Superior temporal gyrus (tissue), 1 donor: ENCODE measurements around the gene CHD2.
"Not testable (repeated sequence)": the region's sequence is repeated elsewhere in the genome, so short reads cannot be mapped to it uniquely, and the experiment has no call there.

Source experiments
- DNase-seq: peaks from one replicate; pipeline ENCODE4 v3.0.0-alpha.2; 2016; ENCODE audit errors: extremely low spot score

The CHD2 gene

GRCh38 chr15:92899948-92900730, at the start of gene CHD2:
CHD2 (plus strand) TSS chr15:92900324; CDS start chr15:92901238, 914 bp downstream.
- DNase-seq: peak; percentile 86

GRCh38 chr15:92853222-92853621, 46.9 kb upstream of the CHD2 start:
- DNase-seq: no peak

GRCh38 chr15:92861742-92862141, 38.4 kb upstream of the CHD2 start:
- no peak for DNase-seq

- no peak for DNase-seq
These were observed 35.9 kb upstream of the CHD2 start for GRCh38 chr15:92864127-92864814.

DNA sequence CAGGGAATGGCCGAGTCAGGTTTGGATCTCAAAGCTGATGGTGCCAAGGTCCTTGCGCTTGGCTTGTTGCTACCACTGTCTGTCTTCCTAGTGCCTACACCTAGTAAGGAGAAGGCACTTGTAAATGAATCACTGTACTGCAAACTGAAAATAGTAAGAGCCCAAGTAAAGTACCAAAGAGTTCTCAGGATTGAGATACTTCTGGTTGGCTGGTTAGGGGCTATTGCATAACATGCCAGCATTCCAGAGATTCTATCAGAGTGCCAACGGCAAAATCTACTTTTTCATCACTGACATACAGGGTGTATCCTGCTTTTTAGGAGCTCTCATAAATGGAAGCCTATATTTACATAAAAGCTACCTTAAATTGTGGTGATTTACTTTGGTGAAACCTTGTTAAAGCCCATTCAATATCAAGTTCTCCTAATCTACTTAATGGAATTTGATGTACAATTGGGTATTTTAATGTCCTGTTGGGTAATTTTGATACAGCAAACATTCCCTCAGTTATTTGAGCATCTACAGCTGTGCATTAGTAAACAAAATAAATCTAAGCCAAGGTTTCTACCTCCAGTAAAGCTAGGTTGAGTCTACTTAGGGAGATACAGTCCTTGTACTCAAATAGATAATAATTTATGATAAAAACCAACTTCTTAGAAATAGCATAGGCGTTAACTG, 30.7 kb upstream of the CHD2 start:
- DNase-seq: no peak

- DNase-seq: no peak
These were observed 30.0 kb upstream of the CHD2 start for GRCh38 chr15:92870010-92870591.

- not testable (repeated sequence) for DNase-seq
These were observed 27.2 kb upstream of the CHD2 start for GRCh38 chr15:92872967-92873366.

DNA sequence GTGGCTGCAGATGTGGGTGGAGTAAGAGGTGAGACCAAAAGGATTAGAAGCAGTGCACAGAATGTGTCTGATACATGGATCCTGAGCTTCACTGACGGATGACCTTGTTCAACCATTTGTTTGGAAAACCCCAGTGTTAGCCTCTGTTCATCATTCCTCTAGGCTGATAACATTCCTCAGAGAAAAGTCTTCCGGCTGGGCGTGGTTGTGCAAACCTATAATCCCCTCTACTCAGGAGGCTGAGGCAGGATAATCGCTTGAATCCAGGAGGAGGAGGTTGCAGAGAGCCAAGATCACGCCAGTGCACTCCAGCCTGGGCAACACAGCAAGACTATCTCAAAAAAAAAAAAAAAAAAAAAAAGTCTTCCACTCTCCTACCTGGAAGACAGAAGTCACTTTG, 23.1 kb upstream of the CHD2 start:
- no peak for DNase-seq

GRCh38 chr15:92877416-92877815, 22.7 kb upstream of the CHD2 start:
- peak; percentile 42 for DNase-seq

DNA sequence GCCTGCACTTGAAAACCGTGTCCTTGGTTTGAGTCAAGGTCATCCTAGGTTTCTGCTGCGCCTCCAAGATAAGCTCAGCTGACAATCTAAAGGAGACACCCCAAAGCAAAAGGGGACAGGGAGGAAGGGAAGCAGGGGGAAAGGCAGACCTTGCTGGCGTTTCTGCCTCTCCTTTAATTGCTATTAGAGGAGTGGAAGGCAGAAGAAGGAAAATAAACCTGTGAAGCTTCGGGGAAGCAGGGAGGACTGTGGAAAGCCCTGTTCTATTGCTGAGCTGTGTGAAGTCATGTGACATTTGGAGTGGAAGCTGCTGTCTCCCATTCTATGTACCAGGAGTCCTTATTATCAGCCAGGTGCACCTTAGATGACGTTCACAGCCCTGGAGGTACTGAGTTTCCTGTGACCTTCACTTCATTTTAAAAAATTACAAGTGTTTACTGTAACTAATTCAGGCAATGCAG, 21.5 kb upstream of the CHD2 start:
- peak; percentile 15 for DNase-seq

GRCh38 chr15:92879949-92880725, 20.0 kb upstream of the CHD2 start:
- peak; percentile 20 for DNase-seq

GRCh38 chr15:92880796-92881195, 19.3 kb upstream of the CHD2 start:
- DNase-seq: no peak

DNA sequence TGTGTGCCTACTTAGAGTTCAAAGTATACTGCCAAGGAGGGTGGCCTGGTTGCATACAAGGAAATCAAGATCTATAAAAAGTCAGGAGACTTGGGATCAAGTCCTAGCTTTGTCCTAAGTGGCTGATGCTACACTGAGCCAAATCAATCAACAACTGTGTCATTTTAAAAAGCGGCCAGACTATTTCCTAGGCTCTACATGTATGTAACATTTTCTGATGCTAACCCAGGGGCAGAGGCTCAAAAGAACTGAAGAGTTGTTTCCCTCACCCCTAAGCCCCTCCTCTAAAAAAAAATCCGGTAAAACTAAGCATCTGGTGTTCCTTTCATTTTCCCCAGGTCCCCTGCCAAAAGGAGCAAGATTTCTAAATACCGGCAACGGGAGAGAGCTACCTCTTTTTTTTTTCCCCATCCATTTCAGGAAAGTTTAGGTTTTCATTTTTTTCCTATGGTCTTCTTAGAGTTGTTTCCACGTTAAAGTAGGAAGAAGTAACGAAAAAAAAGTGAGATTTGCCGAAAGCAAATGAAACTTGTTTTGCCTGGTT, 18.8 kb upstream of the CHD2 start:
- peak; percentile 51 for DNase-seq

DNA sequence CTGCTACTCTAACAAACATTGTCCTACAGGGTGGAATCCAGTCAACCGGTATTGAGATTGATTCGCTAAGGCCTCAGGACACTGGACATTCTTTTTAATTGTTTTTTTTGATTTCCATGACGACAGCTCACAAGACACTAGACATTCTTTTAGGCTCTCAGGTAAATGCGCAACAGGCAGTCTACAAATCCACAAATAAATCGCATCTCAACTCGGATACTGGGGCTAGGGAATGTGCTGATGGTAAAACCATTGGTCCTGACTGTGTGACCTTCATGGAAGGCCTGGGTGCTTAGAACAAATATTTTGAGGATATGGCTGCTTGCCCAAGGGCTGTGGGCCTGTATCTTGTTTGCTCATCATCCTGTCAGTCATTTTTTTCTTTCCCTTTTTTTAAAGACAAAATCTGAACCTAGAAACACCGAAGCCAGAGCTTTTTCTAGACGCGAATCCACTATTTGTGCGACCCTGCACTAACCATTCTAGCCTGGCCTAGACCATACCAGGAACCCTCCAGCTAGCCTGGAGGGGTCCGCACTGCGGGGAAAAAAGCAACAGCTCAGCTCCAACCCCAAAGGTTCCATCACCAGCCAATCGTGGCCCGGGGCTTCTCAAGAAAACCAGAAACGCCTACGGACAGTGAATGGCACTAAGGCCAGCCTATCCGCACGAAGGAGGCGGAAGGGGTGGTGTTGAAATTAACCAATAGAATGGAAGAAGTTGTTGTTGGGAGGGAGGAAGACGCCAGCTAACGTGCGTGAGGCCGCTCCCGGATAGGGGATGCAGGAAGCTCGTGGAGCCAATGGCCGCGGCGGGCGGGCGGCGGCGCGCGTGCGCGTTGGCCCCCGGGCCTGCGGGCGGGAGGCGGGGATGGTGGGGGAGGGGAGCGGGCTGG, 18.1 kb upstream of the CHD2 start:
- peak; percentile 100 for DNase-seq

GRCh38 chr15:92882697-92883162, 17.4 kb upstream of the CHD2 start:
- no peak for DNase-seq

DNA sequence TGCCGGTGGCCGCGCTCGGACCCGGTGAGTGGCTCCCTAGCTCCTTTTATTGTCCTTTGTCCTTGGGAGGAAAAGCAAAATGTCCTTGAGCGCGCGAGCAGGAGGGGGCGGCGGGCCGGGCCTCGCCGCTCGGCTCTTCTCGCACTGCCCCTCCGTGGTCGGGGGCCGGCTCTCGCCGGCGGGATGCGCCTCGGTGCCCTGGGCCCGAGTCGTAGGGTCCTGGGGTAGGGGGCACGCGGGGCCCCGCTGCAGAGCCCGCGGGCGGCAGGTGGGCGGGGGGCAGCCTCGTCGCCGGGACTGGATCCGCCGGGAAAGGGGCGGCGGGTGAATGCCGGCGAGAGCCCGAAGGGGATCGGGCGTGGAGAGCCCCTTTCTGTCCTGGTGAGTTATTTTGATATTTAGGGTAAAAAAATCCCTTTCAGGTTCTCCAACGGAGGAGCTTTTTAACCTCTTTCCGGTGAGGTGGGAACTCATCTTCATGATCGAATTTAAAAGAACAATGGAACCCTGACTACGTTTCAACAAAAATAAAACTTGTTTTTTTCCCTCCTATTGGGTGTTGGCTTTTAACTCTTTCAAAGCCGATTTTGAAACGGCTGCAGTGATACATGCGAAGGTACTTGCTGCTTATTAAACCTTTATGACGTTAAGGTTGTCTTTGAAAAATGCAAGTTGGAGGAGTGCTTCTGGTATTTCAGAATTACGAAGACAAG, 16.8 kb upstream of the CHD2 start:
- DNase-seq: no peak

GRCh38 chr15:92883876-92884435, 16.2 kb upstream of the CHD2 start:
- DNase-seq: no peak

- peak; percentile 75 for DNase-seq
These were observed 15.5 kb upstream of the CHD2 start for GRCh38 chr15:92884436-92885223.
